ENCODE results near the gene SPRR4. TPM values are rescaled to one million over a fixed set of nuclear protein-coding genes. Genes with fewer than 3 reads are reported as not detected.

The SPRR4 gene
- total and polyA plus RNA-seq, 10 of the 15 experiments (the other 5 are each of a cell fraction or from before 2014, with no cell fraction given): not detected

DNA sequence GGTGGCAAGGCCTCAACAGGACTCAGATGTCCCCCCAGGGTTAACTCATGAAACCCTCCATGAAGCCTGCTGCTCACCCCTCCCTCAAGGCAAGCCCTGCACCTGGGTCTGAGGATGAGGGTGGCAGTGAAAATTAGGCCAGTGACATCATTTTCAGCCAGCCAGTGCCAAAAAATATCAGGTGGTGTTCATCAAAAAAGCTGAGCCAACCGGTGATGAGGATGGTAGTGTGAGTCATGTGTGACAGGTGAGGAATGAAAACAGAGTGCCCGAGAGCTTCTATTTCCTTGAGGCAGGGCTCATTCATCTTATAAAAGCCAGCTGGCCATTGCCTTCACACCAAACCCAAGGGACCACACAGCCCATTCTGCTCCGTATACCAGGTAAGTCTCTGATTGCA, 13.3 kb downstream of the SPRR4 start, which contains the start of gene SPRR1A:
TSS of gene SPRR1A (plus strand) at position 339 of the 400 bp plus-strand sequence. CDS start 1,150 bp downstream, outside the sequence.
- no peaks in the 10 kb centered on the region for H3K4me1 ChIP-seq (ENCODE audit: control insufficient read depth, insufficient read depth, low read length)
- ATAC-seq (no peak), DNase-seq (ENCODE audit: low read depth, low spot score) (no peak), FAIRE-seq (no peak)
- no peak within 1 kb of the TSS for H3K27ac ChIP-seq (ENCODE audit: control insufficient read depth, insufficient read depth)
- no peak within 1 kb of the TSS for H3K4me3 ChIP-seq
- TF ChIP-seq MEF2A (IDR thresholded peaks at IDR 0.05; ENCODE audit: insufficient read depth, low read depth, low read length) (no peak), TCF3 (IDR thresholded peaks at IDR 0.05; ENCODE audit: borderline replicate concordance, insufficient read depth, low read depth, low read length) (no peak), PAX8 (IDR thresholded peaks at IDR 0.05) (no peak), MTA2 (IDR thresholded peaks at IDR 0.05; ENCODE audit: low read depth) (no peak), SIN3A (IDR thresholded peaks at IDR 0.05; ENCODE audit: low read depth, low read length) (no peak), NRF1 (conservative IDR thresholded peaks at IDR 0.05; ENCODE audit: low read depth, low read length) (no peak), RBBP5 (conservative IDR thresholded peaks at IDR 0.05) (no peak), ZNF274 (IDR thresholded peaks at IDR 0.05; ENCODE audit: insufficient read depth, insufficient read length) (no peak), LARP7 (IDR thresholded peaks at IDR 0.05) (no peak), NFYA (IDR thresholded peaks at IDR 0.05; ENCODE audit: borderline replicate concordance, low read depth, low read length) (no peak), RELB (IDR thresholded peaks at IDR 0.05; ENCODE audit: low read depth) (no peak), CBX3 (IDR thresholded peaks at IDR 0.05; ENCODE audit: borderline replicate concordance, low read depth) (no peak), NKRF (conservative IDR thresholded peaks at IDR 0.05) (no peak), POLR2AphosphoS2 (IDR thresholded peaks at IDR 0.05; ENCODE audit: low read depth, low read length) (no peak), ZBTB4 (CRISPR knock-in tag; IDR thresholded peaks at IDR 0.05) (no peak), JUND (IDR thresholded peaks at IDR 0.05; ENCODE audit: low read depth, low read length) (no peak), KAT2A (conservative IDR thresholded peaks at IDR 0.05; ENCODE audit: control insufficient read depth, low read depth, low read length) (no peak), MAX (IDR thresholded peaks at IDR 0.05; ENCODE audit: low read depth, low read length) (no peak), POLR2AphosphoS5 (IDR thresholded peaks at IDR 0.05; ENCODE audit: low read length) (no peak)
- intact Hi-C loops (cut with micrococcal nuclease; ENCODE audit: unreplicated experiment) (no loop called here), in situ Hi-C loops (cut with MboI) (no loop called here)
- no peak within 1 kb of the TSS for H3K4me2 ChIP-seq (ENCODE audit: control insufficient read depth, insufficient read depth)
- H3K36me3 ChIP-seq (ENCODE audit: control insufficient read depth in 2 of 2, insufficient read depth in 2 of 2, low read length in 1 of 2): no peaks in the 10 kb centered on the region
- no peaks in the 10 kb centered on the region for H3K9me3 ChIP-seq (replicated peaks; ENCODE audit: control insufficient read depth, insufficient read depth, low read length)
- H3K27me3 ChIP-seq (replicated peaks in 1 of 2; ENCODE audit: control insufficient read depth in 2 of 2, insufficient read depth in 2 of 2, low read length in 1 of 2): no peaks in the 10 kb centered on the region
- ChIA-PET SMC1A (ENCODE audit: uncharacterized antibody, unreplicated experiment) (no interaction called here), CTCF (interaction anchor here (1.6 kb wide), 1 partner anchor 209 kb away, joined by 3 read pairs; no protein-coding TSS in a partner anchor), RAD21 (ENCODE audit: unreplicated experiment) (no interaction called here), POLR2A (no interaction called here)
- H3K79me2 ChIP-seq (ENCODE audit: control insufficient read depth, insufficient read depth, low read length): no peaks in the 10 kb centered on the region
- H3K9ac ChIP-seq (ENCODE audit: control insufficient read depth, insufficient read depth, low read length): no peak within 1 kb of the TSS
- 15% methylated on average over 3 of the region's 3 CpGs for WGBS (ENCODE audit: insufficient coverage, insufficient replicate concordance, low lambda C conversion rate, missing lambda C conversion rate)
- no peak within 1 kb of the TSS for H2AFZ ChIP-seq (ENCODE audit: control insufficient read depth, low read depth, low read length)
- BruUV-seq (replicated peaks): no TSS peak
- no peaks in the 10 kb centered on the region; the same call in 1 of the 2 replicates for H4K20me1 ChIP-seq (ENCODE audit: control insufficient read depth, insufficient read depth)

Measured in GM12878 (cell line).